H9 (cell line): ENCODE data around the gene WFDC1. TPM values are rescaled to one million over a fixed set of nuclear protein-coding genes. Genes with fewer than 3 reads are reported as not detected.

Experiments
- DNase-seq: peaks from one replicate; pipeline ENCODE4 v3.0.0-alpha.2; 2017
- H2AFZ ChIP-seq: one replicate; pipeline ENCODE4 v1.6.1; 2013; ENCODE audit warnings: mild to moderate bottlenecking, low read length, control low read depth, moderate library complexity
- H2AK5ac ChIP-seq: 2 replicates; pipeline ENCODE4 v1.6.1; 2013; ENCODE audit warnings: low read length, control low read depth, mixed read lengths; ENCODE audit not compliant: insufficient read length
- H2BK120ac ChIP-seq: one replicate; pipeline ENCODE4 v1.6.1; 2013; ENCODE audit warnings: low read depth, mild to moderate bottlenecking, low read length, control low read depth, inconsistent platforms; ENCODE audit not compliant: poor library complexity, severe bottlenecking
- H2BK12ac ChIP-seq: 2 replicates; pipeline ENCODE4 v1.6.1; 2013; ENCODE audit warnings: low read length, control low read depth, mixed read lengths, low read depth; ENCODE audit not compliant: insufficient read length
- H2BK15ac ChIP-seq: 2 replicates; pipeline ENCODE4 v1.6.1; 2013; ENCODE audit warnings: low read depth, low read length, control low read depth
- H2BK20ac ChIP-seq: one replicate; pipeline ENCODE4 v1.6.1; 2013; ENCODE audit warnings: low read depth, mild to moderate bottlenecking, low read length, control low read depth, inconsistent platforms; ENCODE audit not compliant: poor library complexity, severe bottlenecking
- H2BK5ac ChIP-seq: 2 replicates; pipeline ENCODE4 v1.6.1; 2013; ENCODE audit warnings: low read length, control low read depth, mixed read lengths; ENCODE audit not compliant: insufficient read length
- H3K14ac ChIP-seq: 2 replicates; pipeline ENCODE4 v1.6.1; 2013; ENCODE audit warnings: low read length, control low read depth; ENCODE audit not compliant: insufficient read depth
- H3K18ac ChIP-seq: 2 replicates; pipeline ENCODE4 v1.6.1; 2013; ENCODE audit warnings: low read depth, mild to moderate bottlenecking, mixed read lengths, low read length, control low read depth; ENCODE audit not compliant: insufficient read length
- H3K23ac ChIP-seq: 2 replicates; pipeline ENCODE4 v1.6.1; 2013; ENCODE audit warnings: low read length, control low read depth, mixed read lengths, low read depth; ENCODE audit not compliant: insufficient read length
- H3K23me2 ChIP-seq: 2 replicates; pipeline ENCODE4 v1.6.1; 2013; ENCODE audit warnings: low read depth, mild to moderate bottlenecking, mixed read lengths, low read length, control low read depth; ENCODE audit not compliant: insufficient read length, poor library complexity, severe bottlenecking
- H3K27ac ChIP-seq: 2 replicates; pipeline ENCODE4 v1.5.1; 2013; ENCODE audit warnings: low read length, control low read depth, mixed read lengths, low read depth; ENCODE audit not compliant: insufficient read length
- H3K27me3 ChIP-seq: 2 replicates; pipeline ENCODE4 v1.6.1; 2013; ENCODE audit warnings: low read length, control low read depth, inconsistent platforms; ENCODE audit not compliant: insufficient read depth
- H3K4ac ChIP-seq: 2 replicates; pipeline ENCODE4 v1.6.1; 2013; ENCODE audit warnings: low read depth, mild to moderate bottlenecking, control low read depth, inconsistent platforms, low read length, moderate library complexity
- H3K4me1 ChIP-seq: 2 replicates; pipeline ENCODE4 v1.6.1; 2013; ENCODE audit warnings: low read length, control low read depth, inconsistent platforms; ENCODE audit not compliant: insufficient read depth
- H3K4me2 ChIP-seq: 2 replicates; pipeline ENCODE4 v1.6.1; 2013; ENCODE audit warnings: low read length, control low read depth, mixed read lengths; ENCODE audit not compliant: insufficient read length, insufficient read depth
- H3K56ac ChIP-seq: 2 replicates; pipeline ENCODE4 v1.6.1; 2013; ENCODE audit warnings: low read depth, mild to moderate bottlenecking, mixed read lengths, low read length, control low read depth; ENCODE audit not compliant: insufficient read length
- H3K79me1 ChIP-seq: 2 replicates; pipeline ENCODE4 v1.6.1; 2013; ENCODE audit warnings: low read depth, mild to moderate bottlenecking, moderate library complexity, low read length, control low read depth, inconsistent platforms; ENCODE audit not compliant: insufficient read depth, poor library complexity, severe bottlenecking
- H3K79me2 ChIP-seq: 2 replicates; pipeline ENCODE4 v1.6.1; 2013; ENCODE audit warnings: low read length, control low read depth, inconsistent platforms; ENCODE audit not compliant: insufficient read depth
- H3K9ac ChIP-seq: 2 replicates; pipeline ENCODE4 v1.6.1; 2013; ENCODE audit warnings: low read length, control low read depth, mixed read lengths; ENCODE audit not compliant: insufficient read length; ENCODE audit errors: extremely low read depth
- H3K9me3 ChIP-seq: one replicate; pipeline ENCODE4 v1.6.1; 2013; ENCODE audit warnings: low read depth, low read length, inconsistent platforms; ENCODE audit not compliant: control insufficient read depth
- H3T11ph ChIP-seq: one replicate; pipeline ENCODE4 v1.6.1; 2013; ENCODE audit warnings: mild to moderate bottlenecking, low read length, control low read depth, inconsistent platforms
- H4K20me1 ChIP-seq: one replicate; pipeline ENCODE4 v1.6.1; 2013; ENCODE audit not compliant: control insufficient read depth, insufficient read length, insufficient read depth
- H4K5ac ChIP-seq: 2 replicates; pipeline ENCODE4 v1.6.1; 2013; ENCODE audit warnings: low read depth, mild to moderate bottlenecking, mixed read lengths, low read length, control low read depth; ENCODE audit not compliant: insufficient read length
- H4K8ac ChIP-seq: replicated peaks from 2 replicates; pipeline ENCODE4 v1.6.1; 2013; ENCODE audit warnings: low read length, control low read depth, mixed read lengths, low read depth; ENCODE audit not compliant: insufficient read length
- H4K91ac ChIP-seq: 2 replicates; pipeline ENCODE4 v1.6.1; 2013; ENCODE audit warnings: low read depth, mild to moderate bottlenecking, moderate library complexity, mixed read lengths, low read length, control low read depth; ENCODE audit not compliant: insufficient read length
- H3K27ac Mint-ChIP-seq, 3 experiments: 2 replicates in 2 of 3; 3 replicates in 1 of 3; pipeline ENCODE4 v1.8.0; 2020 to 2021; ENCODE audit warnings: mixed read lengths in 3 of 3, mild to moderate bottlenecking in 1 of 3, moderate library complexity in 1 of 3
- H3K27me3 Mint-ChIP-seq: 2 replicates; pipeline ENCODE4 v1.8.0; 2021; ENCODE audit warnings: low read depth, mild to moderate bottlenecking, moderate library complexity, mixed read lengths
- H3K36me3 Mint-ChIP-seq, 3 experiments: 2 replicates in 2 of 3; 3 replicates in 1 of 3; pipeline ENCODE4 v1.8.0; 2020 to 2021; ENCODE audit warnings: low read depth in 3 of 3, mixed read lengths in 3 of 3; ENCODE audit not compliant: insufficient read depth in 1 of 3
- H3K4me1 Mint-ChIP-seq, 2 experiments: 2 replicates each; pipeline ENCODE4 v1.8.0; 2020; ENCODE audit warnings: mixed read lengths in 2 of 2
- H3K4me3 Mint-ChIP-seq, 2 experiments: 2 replicates in 1 of 2; 3 replicates in 1 of 2; pipeline ENCODE4 v1.8.0; 2020 to 2021; ENCODE audit warnings: mild to moderate bottlenecking in 2 of 2, mixed read lengths in 2 of 2, moderate library complexity in 1 of 2
- H3K9me3 Mint-ChIP-seq, 2 experiments: 2 replicates in 1 of 2; 3 replicates in 1 of 2; pipeline ENCODE4 v1.8.0; 2020; ENCODE audit warnings: mild to moderate bottlenecking in 2 of 2, mixed read lengths in 2 of 2, moderate library complexity in 1 of 2
- WGBS: extraction: QIAGEN DNeasy Blood & Tissue Kit; methylation state at CpG from one replicate; pipeline ENCODE4 v1.1.7; 2013; ENCODE audit warnings: missing lambda C conversion rate, low lambda C conversion rate, mixed read lengths; ENCODE audit not compliant: insufficient read length; ENCODE audit errors: extremely low coverage; 5-methylcytosine and 5-hydroxymethylcytosine counted together
- total RNA-seq: library from RNA; stranded (reverse); gene quantifications from 2 replicates; pipeline ENCODE4 v1.2.1, GENCODE V29; 2021
- TF ChIP-seq, protein P1 (sequence below): fragments of 200-600 bp; sonication (generic); conservative IDR thresholded peaks from 3 replicates; pipeline ENCODE4 v1.8.0; 2021; ENCODE audit warnings: antibody characterized with exemption, mild to moderate bottlenecking

The WFDC1 gene
- total RNA-seq, 1 experiment from 2014 or later = 0.24 TPM

GRCh38 chr16:84370723-84371552, 76.3 kb downstream of the WFDC1 start:
- no peaks in the 10 kb centered on the region for H3K9me3 Mint-ChIP-seq
- H4K8ac ChIP-seq = no peak overlapping the region
- peaks cover 46% of the 10 kb centered on the region for H3K27me3 Mint-ChIP-seq
- no peak overlapping the region for H2BK120ac ChIP-seq
- no peak overlapping the region for H3T11ph ChIP-seq
- H3K79me2 ChIP-seq = no peaks in the 10 kb centered on the region
- no CpG with 5 or more reads among the region's 8 CpGs for WGBS
- H3K14ac ChIP-seq = no peak overlapping the region
- H3K23me2 ChIP-seq = peaks cover 8% of the 10 kb centered on the region
- no peak for DNase-seq
- H2BK20ac ChIP-seq = no peak overlapping the region
- no peak overlapping the region for H3K4me2 ChIP-seq
- H3K4me1 Mint-ChIP-seq = peaks cover 16 to 32% of the 10 kb centered on the region in 2 experiments
- no peak overlapping the region for H2AK5ac ChIP-seq
- H3K9ac ChIP-seq = no peak overlapping the region
- H4K91ac ChIP-seq = no peak overlapping the region
- no peak overlapping the region for H3K56ac ChIP-seq
- no peak overlapping the region for H2AFZ ChIP-seq
- no peaks in the 10 kb centered on the region for H3K36me3 Mint-ChIP-seq
- no peak overlapping the region for H3K27ac ChIP-seq
- H2BK12ac ChIP-seq = no peak overlapping the region
- no peaks in the 10 kb centered on the region; the same call in 1 of the 2 replicates for H3K27me3 ChIP-seq
- no peak overlapping the region for H4K5ac ChIP-seq
- H2BK5ac ChIP-seq = no peak overlapping the region
- H2BK15ac ChIP-seq = no peak overlapping the region
- no peaks in the 10 kb centered on the region for H4K20me1 ChIP-seq
- peaks cover 11% of the 10 kb centered on the region; the same call in 1 of the 2 replicates for H3K4me1 ChIP-seq
- no peaks in the 10 kb centered on the region for H3K9me3 ChIP-seq
- H3K27ac Mint-ChIP-seq = no peak overlapping the region
- H3K18ac ChIP-seq = no peak overlapping the region
- no peak overlapping the region for H3K23ac ChIP-seq
- TF ChIP-seq, protein P1, sequence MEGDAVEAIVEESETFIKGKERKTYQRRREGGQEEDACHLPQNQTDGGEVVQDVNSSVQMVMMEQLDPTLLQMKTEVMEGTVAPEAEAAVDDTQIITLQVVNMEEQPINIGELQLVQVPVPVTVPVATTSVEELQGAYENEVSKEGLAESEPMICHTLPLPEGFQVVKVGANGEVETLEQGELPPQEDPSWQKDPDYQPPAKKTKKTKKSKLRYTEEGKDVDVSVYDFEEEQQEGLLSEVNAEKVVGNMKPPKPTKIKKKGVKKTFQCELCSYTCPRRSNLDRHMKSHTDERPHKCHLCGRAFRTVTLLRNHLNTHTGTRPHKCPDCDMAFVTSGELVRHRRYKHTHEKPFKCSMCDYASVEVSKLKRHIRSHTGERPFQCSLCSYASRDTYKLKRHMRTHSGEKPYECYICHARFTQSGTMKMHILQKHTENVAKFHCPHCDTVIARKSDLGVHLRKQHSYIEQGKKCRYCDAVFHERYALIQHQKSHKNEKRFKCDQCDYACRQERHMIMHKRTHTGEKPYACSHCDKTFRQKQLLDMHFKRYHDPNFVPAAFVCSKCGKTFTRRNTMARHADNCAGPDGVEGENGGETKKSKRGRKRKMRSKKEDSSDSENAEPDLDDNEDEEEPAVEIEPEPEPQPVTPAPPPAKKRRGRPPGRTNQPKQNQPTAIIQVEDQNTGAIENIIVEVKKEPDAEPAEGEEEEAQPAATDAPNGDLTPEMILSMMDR = no peak
- no peaks in the 10 kb centered on the region for H3K79me1 ChIP-seq
- H3K4ac ChIP-seq = no peak overlapping the region
- H3K4me3 Mint-ChIP-seq = no peak overlapping the region
